SU-DHL-6 (cell line): ENCODE measurements around the gene SEMA3G.

ENCODE experiments used
- CTCF ChIP-seq: fragments of 200-600 bp; sonication (generic); IDR thresholded peaks from one replicate; pipeline ENCODE4 v1.5.1; 2017; ENCODE audit warnings: antibody characterized with exemption, mild to moderate bottlenecking, low read length, moderate library complexity; ENCODE audit not compliant: insufficient read depth, poor library complexity, severe bottlenecking
- EZH2phosphoT487 ChIP-seq: fragments of 200-600 bp; sonication (generic), shearing (Covaris generic); conservative IDR thresholded peaks from 2 replicates; pipeline ENCODE4 v1.6.1; 2018; ENCODE audit warnings: mild to moderate bottlenecking, antibody characterized with exemption, low read length, moderate library complexity, mixed read lengths

DNA sequence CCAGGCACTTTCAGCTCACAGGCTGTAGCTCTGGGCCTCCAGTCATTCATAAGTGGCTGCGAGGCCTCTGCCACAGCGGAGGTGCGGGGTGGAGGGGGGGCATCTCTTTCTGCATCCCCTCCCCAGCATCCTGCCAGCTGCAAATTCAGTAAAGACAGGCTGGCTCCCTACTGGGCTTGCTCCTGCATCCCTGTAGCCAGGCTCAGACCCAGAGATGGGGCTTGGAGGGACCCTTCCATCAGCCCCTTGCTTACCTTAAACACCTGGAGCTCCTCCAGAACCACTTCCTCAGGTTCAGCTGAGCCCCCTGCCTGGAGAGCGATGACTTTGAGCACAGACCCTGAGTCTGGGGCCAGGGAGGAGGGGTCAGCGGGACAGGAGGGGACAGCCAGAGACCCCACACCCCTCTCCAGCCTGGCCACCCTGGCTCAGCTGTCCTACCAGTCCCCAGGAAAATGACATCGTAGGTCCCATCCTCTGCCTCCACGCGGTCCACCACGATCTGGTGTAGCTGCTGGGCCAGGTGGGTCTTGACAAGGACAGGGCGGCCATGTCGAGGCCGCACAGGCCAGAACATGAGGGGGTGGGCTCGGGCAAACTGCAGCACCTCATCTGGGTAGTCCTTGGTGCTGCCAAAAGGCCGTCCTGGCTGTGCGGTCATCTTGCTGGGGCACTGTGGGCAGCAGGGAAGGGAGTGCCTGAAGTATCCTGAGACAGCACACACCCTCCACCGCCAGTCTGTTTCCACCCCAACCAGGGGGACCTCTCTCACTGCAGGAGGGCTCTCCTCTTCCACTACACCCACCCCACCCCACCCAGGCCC is 5.3 kb downstream of the SEMA3G start:
- TF ChIP-seq CTCF = no peak
- TF ChIP-seq EZH2phosphoT487 = no peak
